Hippocampal formation (tissue), 2 donors: ENCODE measurements around the gene SLC22A17.

ENCODE experiments used
- DNase-seq, 2 donors: peaks; one replicate each; lab custom pipeline; 2025; lab: John Stamatoyannopoulos, UW

The SLC22A17 gene

DNA sequence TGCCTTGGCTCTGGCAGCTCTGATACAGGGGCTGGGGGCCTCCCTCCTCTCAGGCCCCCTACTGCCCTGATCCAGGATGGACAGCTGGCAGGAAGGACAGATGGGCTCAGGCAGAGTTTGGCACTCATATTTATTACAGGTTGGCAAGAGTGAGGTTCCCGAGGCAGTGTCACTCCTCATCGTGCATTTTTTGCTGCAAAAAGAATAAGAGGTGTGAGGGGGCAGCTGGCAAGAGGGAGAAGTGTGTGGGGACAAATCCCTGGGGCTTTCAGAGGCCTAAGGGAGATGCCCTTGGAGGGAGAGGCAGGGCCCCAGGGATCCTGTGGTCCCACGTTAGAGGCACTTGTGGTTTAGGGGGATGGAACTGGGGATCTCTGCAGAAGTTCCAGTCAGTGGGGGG is 29.2 kb upstream of the SLC22A17 start:
- DNase-seq = peak in 1 of 2 donors; percentile 80

DNA sequence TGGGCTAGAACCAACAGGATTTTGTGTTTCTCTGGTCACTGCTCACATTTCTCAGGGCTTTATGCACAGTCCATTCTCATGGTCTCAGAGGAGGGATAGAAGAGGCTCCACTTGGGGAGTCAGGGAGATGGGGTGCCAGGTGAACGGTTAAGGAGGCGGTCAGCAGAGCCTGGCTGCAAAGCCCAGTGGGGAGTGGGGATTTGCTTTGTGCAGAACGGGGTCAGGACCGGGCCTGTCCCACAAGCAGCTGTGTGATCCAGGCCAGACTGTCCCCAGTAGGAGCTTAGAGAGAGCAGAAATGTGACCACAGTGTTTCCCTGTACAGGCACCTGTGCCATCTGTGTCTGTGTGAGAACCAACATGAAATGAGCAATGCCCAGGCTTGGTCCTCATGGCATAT is 28.3 kb upstream of the SLC22A17 start:
- DNase-seq = no peak

DNA sequence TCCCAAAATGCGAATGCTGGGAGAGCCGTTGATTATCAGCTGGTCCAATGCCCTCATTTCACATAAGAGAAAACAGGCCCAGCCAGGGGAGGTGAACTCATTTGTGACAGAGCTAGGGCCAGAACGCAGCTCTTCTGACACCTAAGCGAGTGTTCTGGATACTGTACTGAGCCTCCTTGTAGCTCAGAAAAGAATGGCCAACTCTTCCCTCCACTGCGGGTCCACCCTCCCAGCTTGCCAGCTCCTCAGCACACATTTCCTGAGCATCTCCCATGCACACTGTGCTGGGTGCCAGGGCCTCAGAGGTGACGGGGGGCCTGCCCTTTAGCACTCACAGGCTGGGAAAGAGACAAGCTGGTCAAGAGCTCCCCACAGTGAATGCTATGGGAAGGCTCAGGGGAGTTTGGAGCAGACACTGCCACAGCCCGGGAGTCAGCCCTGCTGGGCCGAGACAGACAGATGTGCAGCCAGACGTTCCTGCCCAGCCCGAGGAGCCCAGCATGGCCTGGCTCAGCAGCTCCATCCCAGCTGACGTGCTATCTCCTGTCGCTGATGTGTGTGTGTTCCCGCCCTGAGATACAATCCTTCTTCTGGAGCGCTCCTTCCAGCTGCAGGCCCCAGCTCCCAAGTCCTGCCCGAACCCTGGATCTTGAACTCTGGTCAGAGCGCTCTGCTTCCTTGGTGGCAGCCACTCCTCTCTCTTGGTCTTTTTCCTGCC is 27.7 kb upstream of the SLC22A17 start:
- DNase-seq = peak in 1 of 2 donors; percentile 20

DNA sequence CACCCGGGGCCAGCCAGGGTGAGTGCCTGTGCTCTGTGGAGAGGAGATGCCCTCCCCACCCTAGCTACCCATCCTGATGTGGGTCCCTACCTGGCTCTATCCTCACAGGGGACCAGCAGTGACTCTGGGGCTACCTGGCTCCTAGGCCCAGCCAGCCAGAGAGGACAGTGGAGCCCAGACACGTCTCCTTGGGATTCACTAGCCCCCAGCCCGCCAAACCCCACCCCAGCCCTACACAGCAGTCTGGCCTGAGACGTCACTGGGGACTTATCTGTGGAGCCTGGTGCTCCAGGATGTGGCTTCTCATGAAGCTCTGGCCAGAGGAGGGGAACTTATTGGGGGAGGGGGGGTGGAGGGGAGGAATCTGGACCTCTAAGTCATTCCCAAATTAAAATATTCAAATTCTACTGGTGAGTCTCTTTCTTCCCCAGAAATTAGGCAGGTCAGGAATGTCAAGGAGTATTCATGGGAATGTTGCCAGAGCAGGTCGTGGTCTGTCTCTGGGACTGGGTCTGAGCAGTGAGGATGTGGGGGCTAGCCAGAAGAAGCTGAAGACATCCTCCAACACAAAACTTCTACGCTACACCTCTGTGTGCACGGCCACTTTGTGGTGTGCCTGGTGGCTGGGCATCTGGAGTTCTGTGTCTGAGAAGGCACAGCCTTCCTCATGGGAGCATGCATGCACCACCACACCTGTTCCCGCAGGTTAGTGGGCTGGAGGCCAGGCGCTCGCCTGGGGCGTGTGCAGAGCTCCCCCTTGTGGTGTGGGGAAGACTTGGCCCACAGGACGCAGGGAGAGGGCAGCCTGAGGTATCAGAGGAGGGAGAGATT is 26.9 kb upstream of the SLC22A17 start:
- DNase-seq = peak in 1 of 2 donors; percentile 42

DNA sequence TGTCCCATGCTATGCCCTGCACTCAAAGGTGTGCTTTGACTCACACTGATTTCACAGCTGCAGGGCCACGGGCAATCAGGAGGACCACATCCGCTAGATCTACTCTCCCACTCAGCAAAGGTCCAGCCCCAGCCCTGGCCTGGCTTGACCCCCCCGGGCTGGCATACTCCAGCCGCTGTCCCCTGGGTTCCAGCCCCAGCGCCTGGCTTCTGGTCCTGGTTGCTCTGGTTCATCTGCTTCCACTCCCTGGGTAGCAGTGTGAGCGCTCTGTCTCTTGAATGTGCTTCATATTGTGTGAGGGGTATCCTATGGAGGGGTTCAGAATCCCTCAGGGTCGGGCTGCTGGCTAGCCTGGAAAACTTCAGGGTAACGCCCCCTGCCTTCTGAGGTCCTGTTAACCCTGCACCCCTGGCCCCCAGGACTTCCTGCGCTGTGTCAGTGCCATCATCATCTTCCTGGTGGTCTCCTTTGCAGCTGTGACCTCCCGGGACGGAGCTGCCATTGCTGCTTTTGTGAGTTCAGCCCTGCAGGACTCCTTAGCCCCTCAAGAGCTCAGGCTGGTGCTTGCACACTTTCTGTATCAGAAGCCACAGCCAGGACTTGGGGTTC is 26.0 kb upstream of the SLC22A17 start:
- no peak for DNase-seq

DNA sequence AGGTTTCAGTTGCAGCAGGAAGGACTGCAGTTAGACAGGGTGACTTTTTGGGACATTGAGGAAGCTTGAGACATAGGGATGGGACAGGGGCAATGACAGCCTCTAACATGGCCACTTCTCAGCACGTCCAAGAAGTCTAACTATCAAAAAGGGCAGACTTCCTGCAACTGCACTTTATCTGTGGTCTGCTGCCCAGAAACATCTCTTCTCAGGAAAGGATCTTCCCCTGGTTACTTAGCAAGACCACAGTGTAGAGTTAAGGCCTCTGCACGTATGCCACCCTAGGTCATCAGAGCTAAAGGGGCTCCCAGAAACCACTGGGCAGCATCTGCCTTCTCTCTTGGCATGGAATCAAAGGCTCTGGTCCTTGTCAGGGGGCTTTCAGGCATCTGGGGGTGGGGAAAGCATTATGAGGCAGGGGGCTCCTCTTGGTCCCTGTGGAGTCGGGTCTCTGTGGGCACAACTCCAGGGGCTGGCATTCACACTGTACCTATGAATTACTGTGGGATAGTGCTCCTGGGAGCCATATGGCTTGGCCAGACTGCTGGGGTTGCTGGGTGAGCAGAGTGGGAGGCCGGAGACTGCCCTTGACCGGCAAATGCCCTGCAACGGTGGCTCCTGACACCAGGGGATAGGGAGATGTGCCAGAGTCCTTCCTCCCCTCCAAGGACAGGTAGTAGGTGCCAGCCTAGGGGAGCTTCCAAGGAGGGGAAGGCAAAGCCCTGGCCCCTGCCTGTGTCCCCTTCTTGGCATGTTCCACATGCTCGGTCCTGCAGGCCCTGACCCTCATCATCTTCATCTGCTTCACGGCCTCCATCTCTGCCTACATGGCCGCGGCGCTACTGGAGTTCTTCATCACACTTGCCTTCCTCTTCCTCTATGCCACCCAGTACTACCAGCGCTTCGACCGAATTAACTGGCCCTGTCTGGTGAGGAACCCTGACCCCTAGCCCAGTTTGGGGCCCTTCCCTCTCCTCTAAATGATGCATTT is 25.2 kb upstream of the SLC22A17 start:
- no peak for DNase-seq

DNA sequence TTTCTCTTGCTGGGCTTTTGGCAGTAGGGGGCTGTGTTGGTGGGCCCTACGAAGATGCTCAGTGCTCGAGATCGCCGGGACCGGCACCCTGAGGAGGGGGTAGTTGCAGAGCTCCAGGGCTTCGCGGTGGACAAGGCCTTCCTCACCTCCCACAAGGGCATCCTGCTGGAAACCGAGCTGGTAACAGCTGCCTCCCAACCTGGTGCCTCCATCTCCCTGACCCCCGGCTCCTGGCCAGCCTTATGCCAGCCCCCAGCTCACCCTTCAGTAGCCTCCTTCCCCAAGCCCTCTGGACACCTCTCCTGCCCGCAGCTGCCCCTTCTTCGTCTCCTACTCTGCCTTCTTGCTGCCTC is 24.5 kb upstream of the SLC22A17 start:
- no peak for DNase-seq

DNA sequence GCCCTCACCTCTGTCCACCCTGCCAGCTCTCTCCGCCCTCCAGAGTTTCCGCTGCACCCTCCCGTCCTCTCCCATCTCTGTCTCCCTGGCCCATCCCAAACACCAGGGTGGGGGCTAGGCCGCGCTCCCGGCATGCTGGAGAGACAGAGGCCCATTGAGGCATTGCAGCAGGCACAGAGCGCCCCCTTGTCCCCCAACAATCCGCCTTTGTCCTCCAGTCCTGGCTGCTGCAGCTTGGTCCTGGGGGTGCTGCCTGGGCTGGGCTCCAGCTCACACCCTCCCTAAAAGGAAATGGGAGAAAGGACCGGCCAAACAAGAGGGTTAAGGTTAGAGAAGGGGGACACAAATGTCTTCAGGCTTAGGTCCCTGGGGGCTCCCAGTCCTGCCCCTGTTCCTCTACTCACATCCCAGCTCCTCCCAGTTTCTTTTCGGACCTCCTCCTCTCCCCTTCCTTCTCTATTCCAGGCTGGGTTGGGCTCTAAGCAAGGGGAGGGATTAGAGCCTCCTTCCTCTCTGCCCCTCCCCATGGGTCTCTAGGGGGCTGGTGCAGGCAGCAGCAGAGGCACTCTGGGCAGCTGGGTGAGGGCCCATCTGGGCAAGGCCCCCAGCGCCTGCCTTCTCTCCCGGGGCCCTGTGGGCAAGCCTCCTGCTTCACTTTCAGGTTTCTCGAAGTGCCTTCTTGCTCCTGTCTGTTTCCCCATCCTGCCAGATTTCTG is 24.0 kb upstream of the SLC22A17 start, which contains the start of gene CMTM5:
CMTM5 (plus strand) TSS at position 565 of the 716 bp plus-strand sequence. CDS start 206 bp downstream, outside the sequence.
- DNase-seq = peak; percentile 96 to 98

DNA sequence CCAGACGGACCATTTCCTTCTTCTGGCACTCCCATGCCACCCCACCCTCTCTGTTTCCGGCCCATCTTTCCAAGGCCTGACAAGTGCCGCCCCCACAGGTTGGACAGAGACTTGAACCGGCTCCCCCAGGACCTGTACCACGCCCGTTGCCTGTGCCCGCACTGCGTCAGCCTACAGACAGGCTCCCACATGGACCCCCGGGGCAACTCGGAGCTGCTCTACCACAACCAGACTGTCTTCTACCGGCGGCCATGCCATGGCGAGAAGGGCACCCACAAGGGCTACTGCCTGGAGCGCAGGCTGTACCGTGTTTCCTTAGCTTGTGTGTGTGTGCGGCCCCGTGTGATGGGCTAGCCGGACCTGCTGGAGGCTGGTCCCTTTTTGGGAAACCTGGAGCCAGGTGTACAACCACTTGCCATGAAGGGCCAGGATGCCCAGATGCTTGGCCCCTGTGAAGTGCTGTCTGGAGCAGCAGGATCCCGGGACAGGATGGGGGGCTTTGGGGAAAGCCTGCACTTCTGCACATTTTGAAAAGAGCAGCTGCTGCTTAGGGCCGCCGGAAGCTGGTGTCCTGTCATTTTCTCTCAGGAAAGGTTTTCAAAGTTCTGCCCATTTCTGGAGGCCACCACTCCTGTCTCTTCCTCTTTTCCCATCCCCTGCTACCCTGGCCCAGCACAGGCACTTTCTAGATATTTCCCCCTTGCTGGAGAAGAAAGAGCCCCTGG is 23.0 kb upstream of the SLC22A17 start:
- DNase-seq = no peak

DNA sequence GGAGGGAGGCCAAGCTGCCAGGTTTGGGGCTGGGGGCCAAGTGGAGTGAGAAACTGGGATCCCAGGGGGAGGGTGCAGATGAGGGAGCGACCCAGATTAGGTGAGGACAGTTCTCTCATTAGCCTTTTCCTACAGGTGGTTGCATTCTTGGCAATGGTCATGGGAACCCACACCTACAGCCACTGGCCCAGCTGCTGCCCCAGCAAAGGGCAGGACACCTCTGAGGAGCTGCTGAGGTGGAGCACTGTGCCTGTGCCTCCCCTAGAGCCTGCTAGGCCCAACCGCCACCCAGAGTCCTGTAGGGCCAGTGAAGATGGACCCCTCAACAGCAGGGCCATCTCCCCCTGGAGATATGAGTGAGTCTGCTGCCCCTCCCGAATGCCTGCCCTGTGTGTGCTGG is 20.4 kb upstream of the SLC22A17 start:
- DNase-seq = no peak

DNA sequence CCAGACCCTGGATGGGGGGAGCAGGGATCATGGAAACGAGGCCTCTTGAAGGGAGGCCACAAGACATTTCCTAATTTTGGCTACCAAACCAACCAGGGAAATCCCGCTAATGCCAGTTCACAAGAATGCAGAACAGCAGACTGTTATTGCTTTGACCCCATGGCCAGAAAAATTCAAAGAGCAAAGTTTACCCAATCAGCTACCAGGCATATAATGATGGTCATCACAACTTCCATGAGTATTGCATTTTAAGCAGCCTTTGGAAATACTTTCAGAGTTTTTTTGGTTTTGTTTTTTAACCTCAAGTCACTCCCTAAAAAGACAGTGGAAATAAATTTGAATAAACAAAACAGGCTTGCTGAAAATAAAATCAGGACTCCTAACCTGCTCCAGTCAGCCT is 19.8 kb upstream of the SLC22A17 start, which contains the start of gene IL25:
IL25 (plus strand) TSS at position 301 of the 400 bp plus-strand sequence.
- no peak for DNase-seq

DNA sequence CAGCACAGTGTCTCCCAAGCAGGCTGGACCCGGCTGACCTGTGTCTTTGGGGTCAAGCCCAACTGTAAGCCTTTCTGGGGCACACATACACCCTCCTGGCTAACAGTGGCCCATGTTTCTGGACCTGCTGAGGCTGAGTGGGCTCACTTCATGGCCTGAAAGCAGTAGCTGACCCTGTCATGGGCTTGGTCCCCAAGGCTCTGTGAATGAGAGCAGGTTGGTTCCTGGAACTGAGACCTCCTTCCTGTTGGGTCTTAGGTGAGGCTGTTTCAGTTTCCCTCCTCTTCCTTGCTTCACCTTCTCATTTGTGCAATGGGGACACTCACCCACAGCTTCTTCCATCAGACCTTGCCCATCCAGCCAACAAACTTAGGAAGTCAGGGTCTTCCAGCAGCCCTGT is 19.2 kb upstream of the SLC22A17 start:
- no peak for DNase-seq

DNA sequence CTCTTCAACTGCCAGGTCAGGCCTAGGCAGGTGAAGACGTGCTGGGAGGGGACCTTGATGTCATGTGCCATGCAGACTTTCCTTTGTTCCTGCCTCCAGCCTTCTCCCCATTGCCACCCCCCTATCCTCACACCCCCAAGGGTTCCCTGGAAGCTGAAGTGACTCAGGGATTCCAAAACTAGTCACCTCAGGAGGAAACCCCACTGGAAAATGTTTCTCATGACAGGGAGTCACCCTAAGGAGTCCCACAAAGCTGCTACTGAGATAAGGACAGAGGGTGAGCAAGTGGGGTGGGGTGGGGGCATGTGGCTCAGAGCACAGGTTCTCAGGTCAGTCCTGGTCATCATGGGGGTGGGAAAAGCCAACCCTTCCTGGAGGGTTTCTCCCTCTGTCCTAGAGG is 17.5 kb upstream of the SLC22A17 start:
- no peak for DNase-seq

DNA sequence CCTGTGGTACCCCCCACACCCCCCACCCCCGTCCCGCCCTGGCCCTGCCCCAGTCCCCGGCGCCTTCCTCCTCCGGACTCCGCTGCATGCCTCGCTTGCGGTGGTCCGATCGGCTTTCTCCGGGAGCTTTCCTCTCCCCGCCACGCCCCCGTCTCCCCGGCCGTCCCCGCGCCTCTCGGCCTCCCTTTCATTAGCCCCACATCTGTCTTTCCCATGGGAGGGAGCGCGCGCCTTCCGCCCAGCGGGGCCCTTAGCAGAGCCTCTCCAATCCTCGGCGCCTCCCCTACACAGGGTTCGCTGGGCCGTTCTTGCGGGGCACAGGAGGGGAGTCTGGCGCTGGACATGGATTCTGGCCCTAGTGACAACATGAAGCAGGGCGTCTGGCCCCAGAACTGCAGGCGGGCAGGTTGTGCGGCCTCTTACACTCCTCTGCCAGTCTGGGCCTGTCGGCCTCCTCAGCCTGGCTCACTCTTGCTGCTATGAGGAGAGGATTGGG is 13.8 kb upstream of the SLC22A17 start:
- peak; percentile 75 to 79 for DNase-seq

DNA sequence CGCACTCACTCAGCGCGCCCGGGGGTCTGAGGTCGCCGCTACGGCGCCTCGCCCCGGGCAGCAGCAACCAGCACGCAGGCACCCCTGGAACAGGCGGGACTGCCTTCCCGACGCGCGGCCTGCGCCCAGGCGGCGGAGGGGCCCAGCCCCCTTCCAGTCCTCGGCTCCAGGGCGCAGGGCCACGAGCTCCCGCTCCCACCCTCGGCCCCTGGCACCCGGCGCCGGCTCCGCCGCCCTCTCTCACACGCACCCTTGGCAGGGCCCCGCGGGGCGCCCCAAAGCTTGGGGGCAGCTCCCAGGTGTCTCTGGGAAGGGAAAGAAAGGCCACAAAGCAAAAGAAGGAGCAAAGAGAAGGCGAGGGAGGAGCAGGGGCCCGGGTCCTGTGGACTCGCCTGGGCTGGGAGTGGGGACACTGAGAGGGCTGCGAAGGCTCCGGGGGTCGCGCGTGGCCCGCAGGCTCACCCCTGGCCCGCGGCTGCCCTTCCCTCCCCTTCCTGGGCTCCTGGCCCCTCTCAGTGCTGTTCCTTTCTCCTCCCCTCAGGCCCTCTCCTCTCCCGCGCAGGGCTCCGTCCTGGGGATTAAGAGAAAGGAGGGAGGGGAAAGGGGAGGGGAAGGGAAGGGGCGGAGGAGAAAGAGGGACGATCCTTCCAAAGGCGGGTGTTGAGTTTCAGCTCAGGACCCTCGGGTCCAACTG is 13.2 kb upstream of the SLC22A17 start:
- DNase-seq = peak; percentile 75 to 79

DNA sequence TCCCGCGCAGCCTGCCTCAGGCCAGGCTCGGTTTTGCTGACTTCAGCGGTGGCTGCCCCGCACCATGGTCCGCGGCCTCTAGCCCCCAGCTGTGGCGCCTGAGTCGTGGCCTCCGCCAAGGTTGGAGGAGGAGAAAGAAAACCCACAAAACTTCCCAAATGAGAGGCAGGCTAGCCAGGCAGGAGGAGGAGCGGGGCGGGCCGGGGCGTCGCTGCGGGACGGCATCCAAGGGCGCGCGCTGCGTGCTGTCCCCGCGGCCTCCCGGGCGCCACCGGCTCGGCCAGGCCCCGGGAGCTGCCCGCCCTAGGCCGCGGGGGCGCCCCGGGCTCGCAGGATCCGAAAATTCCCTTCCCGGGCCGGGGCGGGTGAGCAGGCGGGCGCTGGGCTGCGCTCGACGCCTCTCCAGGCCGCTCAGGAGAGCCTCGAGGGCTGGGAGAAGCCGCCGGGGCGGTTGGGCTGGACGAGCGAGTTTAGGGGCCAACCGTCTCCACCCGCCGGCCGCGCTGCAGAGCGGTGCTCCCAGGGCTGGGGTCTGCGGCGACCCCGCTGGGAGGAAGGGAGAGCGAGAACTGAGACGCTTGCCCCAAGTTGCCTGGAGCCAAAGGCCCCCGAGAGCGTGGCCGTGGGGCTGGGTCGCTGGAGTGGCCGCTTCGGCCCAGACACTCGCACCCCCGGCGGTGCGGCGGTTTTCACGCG is 12.5 kb upstream of the SLC22A17 start, which contains the start of gene EFS:
EFS (minus strand) TSS at position 137 of the 696 bp plus-strand sequence. CDS start 147 bp downstream, outside the sequence.
- DNase-seq = peak; percentile 30 to 61

DNA sequence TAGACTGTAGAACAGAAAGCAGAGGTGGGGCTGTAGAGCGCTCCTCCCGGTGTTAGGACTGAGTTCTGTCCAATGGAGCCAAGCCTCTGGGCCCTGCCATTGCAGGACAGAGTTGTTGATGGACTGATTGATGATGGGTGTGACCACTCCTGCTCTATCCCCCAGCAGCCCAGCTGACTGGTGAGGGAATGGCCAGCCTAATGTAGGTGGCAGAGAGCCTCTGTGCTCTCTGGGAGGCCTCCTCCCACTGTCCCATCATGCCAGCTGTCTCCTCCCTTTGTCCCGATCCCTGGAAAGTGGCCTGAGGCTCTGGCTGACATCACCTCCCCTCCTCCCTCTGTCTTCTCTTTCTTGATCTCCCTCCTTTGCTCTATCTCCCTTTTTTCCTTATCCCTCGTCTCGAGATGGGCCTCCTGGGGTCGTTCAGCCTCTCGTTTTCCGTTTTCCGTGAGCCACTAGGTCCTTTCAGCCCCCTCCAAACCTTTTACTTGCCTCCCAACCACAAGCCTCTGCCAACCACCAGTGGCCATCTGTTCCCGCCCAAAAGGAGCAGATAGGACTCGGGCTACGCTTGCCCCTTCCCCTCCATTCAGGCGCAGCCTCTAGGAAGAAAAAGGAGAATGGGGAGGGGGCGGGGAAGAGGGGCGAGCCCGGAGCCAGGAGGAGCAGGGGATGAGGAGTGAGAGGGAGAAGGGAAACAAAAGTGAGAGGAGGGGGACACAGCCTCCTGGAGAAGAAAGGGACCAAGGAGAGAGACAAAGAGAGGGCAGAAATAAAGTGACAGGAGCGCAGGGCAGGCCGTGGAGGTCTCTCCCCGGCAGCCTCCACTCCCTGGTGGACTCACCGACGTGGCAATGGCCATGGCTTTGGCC is 11.7 kb upstream of the SLC22A17 start:
- DNase-seq = peak; percentile 77 to 82

DNA sequence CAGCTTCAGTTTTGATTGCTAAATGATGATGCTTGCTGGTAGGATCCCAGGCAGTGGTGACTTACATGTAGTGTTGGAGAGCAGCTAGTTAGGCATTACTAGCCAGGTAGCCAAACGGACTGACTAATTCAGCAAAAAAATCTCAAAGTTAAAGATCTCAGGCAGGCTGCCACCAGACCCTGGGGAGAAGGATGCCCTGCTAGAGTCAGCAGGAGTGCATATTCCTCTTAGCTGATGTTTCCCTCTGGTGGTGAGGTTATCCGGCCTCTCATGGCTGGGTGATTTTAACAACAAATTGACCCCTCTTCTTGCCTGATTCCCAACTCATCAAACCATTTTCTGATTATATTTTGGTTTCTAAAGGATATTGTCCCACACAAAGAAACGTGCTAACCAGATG is 9.5 kb upstream of the SLC22A17 start:
- no peak for DNase-seq
